ENCODE data around the gene HOXC5. TPM values are rescaled to one million over a fixed set of nuclear protein-coding genes. Genes with fewer than 3 reads are reported as not detected.

Gene HOXC5
- total RNA-seq, 1 experiment from 2014 or later: 1.1 TPM

DNA sequence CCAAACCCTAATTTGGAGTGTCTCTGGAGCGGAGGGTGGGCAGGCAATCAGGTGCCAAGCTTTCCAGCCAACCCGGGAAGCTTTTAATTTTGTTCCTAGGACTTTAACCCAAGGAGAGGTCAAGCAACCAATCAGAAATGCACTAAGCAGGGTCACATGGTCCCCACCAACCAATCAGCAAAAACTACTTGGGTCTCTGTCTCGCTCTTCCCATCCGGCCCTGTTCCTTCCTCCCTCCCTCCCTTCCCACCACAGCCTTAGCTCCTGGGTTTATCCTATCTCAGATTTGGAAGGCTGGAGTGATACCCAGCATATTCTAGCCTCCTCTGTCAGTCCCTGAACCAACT, 7.3 kb downstream of the HOXC5 start:
- Histone ChIP-seq H4K20me1 (ENCODE audit: insufficient read depth) (no peaks in the 10 kb centered on the region), H3K79me2 (ENCODE audit: insufficient read depth, low read length) (no peaks in the 10 kb centered on the region), H3K36me3 (ENCODE audit: control insufficient read depth in 1 of 2, insufficient read depth in 2 of 2, low read length in 2 of 2) (no peaks in the 10 kb centered on the region), H3K9me2 (ENCODE audit: insufficient read depth) (no peaks in the 10 kb centered on the region), H3K4me1 (ENCODE audit: control insufficient read depth in 1 of 2, insufficient read depth in 2 of 2, low read length in 2 of 2) (peaks cover 0 to 12% of the 10 kb centered on the region in 2 experiments; a peak in 3 of 4 replicates), H3K27me3 (ENCODE audit: insufficient read depth, low read length) (no peaks in the 10 kb centered on the region), H3K4me2 (ENCODE audit: low read length) (peak overlapping the region; percentile 22; the same call in 1 of the 2 replicates), H3K27ac (ENCODE audit: low read depth, low read length) (no peak overlapping the region), H3K4me3 (replicated peaks in 1 of 2; ENCODE audit: low read depth in 1 of 2, low read length in 2 of 2) (no peak overlapping the region), H3K9ac (ENCODE audit: low read length) (no peak overlapping the region), H3K9me3 (ENCODE audit: control insufficient read depth in 1 of 2, insufficient read depth in 1 of 2, low read depth in 1 of 2, low read length in 2 of 2) (no peaks in the 10 kb centered on the region), H2AFZ (ENCODE audit: low read depth, low read length, poor library complexity, severe bottlenecking) (no peak overlapping the region)
- CTCF ChIA-PET: interaction anchor here (1.1 kb wide), 1 partner anchor 23 kb away, joined by 3 read pairs; no protein-coding TSS in a partner anchor
- RAD21 ChIA-PET (ENCODE audit: low non-redundant PET in 1 of 2, low total read pairs in 2 of 2, uncharacterized antibody in 2 of 2, unreplicated experiment in 2 of 2): no interaction called here
- TF ChIP-seq POLR2A (IDR thresholded peaks at IDR 0.05; ENCODE audit: borderline replicate concordance, extremely low read depth, insufficient read depth, insufficient read length): no peak
- TF ChIP-seq TCF7L2 (IDR thresholded peaks at IDR 0.05; ENCODE audit: borderline replicate concordance, extremely low read depth, insufficient read depth, insufficient read length): no peak
- TF ChIP-seq EZH2phosphoT487 (IDR thresholded peaks at IDR 0.05; ENCODE audit: borderline replicate concordance): no peak
- TF ChIP-seq EZH2 (IDR thresholded peaks at IDR 0.05): no peak
- ATAC-seq (peak; percentile 74), DNase-seq (ENCODE audit: low read depth, low spot score) (no peak)
- intact Hi-C loops (cut with micrococcal nuclease): no loop called here
- POLR2A ChIA-PET: no interaction called here
- no TSS peak for BruUV-seq (replicated peaks)

DNA sequence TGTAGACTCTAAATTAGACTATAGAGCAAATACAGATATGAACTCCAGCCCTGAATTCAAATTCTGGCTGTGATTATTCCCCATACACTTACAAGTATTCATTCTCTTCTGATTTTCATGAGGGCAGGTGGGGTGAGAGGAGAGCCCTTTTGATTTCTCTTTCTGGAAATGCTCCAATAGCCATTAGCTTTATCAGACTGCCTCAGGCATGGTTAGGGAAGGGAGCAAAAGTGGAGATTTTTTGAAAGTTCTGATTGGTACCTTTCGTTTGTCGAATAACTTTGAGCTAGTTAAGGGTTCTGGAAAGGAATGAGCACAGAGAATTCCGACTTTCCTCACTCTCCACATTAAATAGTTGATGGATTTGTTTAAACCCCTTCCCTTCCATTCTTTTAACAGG, 7.8 kb downstream of the HOXC5 start:
- CTCF ChIA-PET: interaction anchor here (1.1 to 1.3 kb wide), 2 partner anchors 23 to 151 kb away, joined by 3 to 4 read pairs; no protein-coding TSS in a partner anchor
- TF ChIP-seq POLR2AphosphoS5 (IDR thresholded peaks at IDR 0.05; ENCODE audit: low read depth, low read length) (no peak), ELF1 (IDR thresholded peaks at IDR 0.05; ENCODE audit: borderline replicate concordance, low read depth) (no peak), TCF7L2 (IDR thresholded peaks at IDR 0.05; ENCODE audit: borderline replicate concordance, extremely low read depth, insufficient read depth, insufficient read length) (no peak), FOSL1 (IDR thresholded peaks at IDR 0.05; ENCODE audit: low read depth) (no peak), SIN3A (IDR thresholded peaks at IDR 0.05; ENCODE audit: low read depth) (no peak), ZNF274 (IDR thresholded peaks at IDR 0.05; ENCODE audit: low read depth, low read length) (no peak), RAD21 (IDR thresholded peaks at IDR 0.05; ENCODE audit: low read depth) (no peak), ZFX (IDR thresholded peaks at IDR 0.05) (no peak), CEBPB (IDR thresholded peaks at IDR 0.05; ENCODE audit: low read depth) (no peak), EZH2 (IDR thresholded peaks at IDR 0.05) (no peak)
- TF ChIP-seq, protein P1, sequence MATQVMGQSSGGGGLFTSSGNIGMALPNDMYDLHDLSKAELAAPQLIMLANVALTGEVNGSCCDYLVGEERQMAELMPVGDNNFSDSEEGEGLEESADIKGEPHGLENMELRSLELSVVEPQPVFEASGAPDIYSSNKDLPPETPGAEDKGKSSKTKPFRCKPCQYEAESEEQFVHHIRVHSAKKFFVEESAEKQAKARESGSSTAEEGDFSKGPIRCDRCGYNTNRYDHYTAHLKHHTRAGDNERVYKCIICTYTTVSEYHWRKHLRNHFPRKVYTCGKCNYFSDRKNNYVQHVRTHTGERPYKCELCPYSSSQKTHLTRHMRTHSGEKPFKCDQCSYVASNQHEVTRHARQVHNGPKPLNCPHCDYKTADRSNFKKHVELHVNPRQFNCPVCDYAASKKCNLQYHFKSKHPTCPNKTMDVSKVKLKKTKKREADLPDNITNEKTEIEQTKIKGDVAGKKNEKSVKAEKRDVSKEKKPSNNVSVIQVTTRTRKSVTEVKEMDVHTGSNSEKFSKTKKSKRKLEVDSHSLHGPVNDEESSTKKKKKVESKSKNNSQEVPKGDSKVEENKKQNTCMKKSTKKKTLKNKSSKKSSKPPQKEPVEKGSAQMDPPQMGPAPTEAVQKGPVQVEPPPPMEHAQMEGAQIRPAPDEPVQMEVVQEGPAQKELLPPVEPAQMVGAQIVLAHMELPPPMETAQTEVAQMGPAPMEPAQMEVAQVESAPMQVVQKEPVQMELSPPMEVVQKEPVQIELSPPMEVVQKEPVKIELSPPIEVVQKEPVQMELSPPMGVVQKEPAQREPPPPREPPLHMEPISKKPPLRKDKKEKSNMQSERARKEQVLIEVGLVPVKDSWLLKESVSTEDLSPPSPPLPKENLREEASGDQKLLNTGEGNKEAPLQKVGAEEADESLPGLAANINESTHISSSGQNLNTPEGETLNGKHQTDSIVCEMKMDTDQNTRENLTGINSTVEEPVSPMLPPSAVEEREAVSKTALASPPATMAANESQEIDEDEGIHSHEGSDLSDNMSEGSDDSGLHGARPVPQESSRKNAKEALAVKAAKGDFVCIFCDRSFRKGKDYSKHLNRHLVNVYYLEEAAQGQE (IDR thresholded peaks at IDR 0.05; ENCODE audit: low read depth): no peak
- TF ChIP-seq, protein P2, sequence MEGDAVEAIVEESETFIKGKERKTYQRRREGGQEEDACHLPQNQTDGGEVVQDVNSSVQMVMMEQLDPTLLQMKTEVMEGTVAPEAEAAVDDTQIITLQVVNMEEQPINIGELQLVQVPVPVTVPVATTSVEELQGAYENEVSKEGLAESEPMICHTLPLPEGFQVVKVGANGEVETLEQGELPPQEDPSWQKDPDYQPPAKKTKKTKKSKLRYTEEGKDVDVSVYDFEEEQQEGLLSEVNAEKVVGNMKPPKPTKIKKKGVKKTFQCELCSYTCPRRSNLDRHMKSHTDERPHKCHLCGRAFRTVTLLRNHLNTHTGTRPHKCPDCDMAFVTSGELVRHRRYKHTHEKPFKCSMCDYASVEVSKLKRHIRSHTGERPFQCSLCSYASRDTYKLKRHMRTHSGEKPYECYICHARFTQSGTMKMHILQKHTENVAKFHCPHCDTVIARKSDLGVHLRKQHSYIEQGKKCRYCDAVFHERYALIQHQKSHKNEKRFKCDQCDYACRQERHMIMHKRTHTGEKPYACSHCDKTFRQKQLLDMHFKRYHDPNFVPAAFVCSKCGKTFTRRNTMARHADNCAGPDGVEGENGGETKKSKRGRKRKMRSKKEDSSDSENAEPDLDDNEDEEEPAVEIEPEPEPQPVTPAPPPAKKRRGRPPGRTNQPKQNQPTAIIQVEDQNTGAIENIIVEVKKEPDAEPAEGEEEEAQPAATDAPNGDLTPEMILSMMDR (IDR thresholded peaks at IDR 0.05 in 2 of 3, conservative IDR thresholded peaks at IDR 0.05 in 1 of 3; ENCODE audit: borderline replicate concordance in 1 of 3, insufficient read depth in 1 of 3, low read depth in 2 of 3, low read length in 2 of 3): no peak

More for the DNA sequence above, 7.8 kb downstream of the HOXC5 start:
- Histone ChIP-seq H3K4me3 (replicated peaks in 1 of 2; ENCODE audit: low read depth in 1 of 2, low read length in 2 of 2) (no peak overlapping the region), H3K4me2 (ENCODE audit: low read length) (no peak overlapping the region), H3K9ac (ENCODE audit: low read length) (no peak overlapping the region), H3K36me3 (ENCODE audit: control insufficient read depth in 1 of 2, insufficient read depth in 2 of 2, low read length in 2 of 2) (no peaks in the 10 kb centered on the region), H3K4me1 (ENCODE audit: control insufficient read depth in 1 of 2, insufficient read depth in 2 of 2, low read length in 2 of 2) (peaks cover 0 to 12% of the 10 kb centered on the region in 2 experiments; a peak in 3 of 4 replicates), H3K79me2 (ENCODE audit: insufficient read depth, low read length) (no peaks in the 10 kb centered on the region), H2AFZ (ENCODE audit: low read depth, low read length, poor library complexity, severe bottlenecking) (no peak overlapping the region), H3K27ac (ENCODE audit: low read depth, low read length) (no peak overlapping the region), H3K27me3 (ENCODE audit: insufficient read depth, low read length) (no peaks in the 10 kb centered on the region), H4K20me1 (ENCODE audit: insufficient read depth) (no peaks in the 10 kb centered on the region), H3K9me3 (ENCODE audit: control insufficient read depth in 1 of 2, insufficient read depth in 1 of 2, low read depth in 1 of 2, low read length in 2 of 2) (no peaks in the 10 kb centered on the region), H3K9me2 (ENCODE audit: insufficient read depth) (no peaks in the 10 kb centered on the region)
- no TSS peak for BruUV-seq (replicated peaks)
- ATAC-seq (no peak), DNase-seq (ENCODE audit: low read depth, low spot score) (no peak)
- ChIA-PET POLR2A (no interaction called here), RAD21 (ENCODE audit: low non-redundant PET in 1 of 2, low total read pairs in 2 of 2, uncharacterized antibody in 2 of 2, unreplicated experiment in 2 of 2) (no interaction called here)
- intact Hi-C loops (cut with micrococcal nuclease): no loop called here

Data from HCT116 (cell line).